OCI-LY3 (cell line): ENCODE data around the gene ADGRB3.

Experiments
- EZH2phosphoT487 ChIP-seq: fragments of 200-600 bp; shearing (Covaris generic); IDR thresholded peaks from 2 replicates; pipeline ENCODE4 v1.6.1; 2018; ENCODE audit warnings: antibody characterized with exemption, mixed run types, low read depth
- TF ChIP-seq, protein P1 (sequence below): fragments of 200-600, 300-600 bp; sonication (generic); IDR thresholded peaks from 2 replicates; pipeline ENCODE4 v1.5.1; 2014; ENCODE audit warnings: antibody characterized with exemption, low read length, low read depth

GRCh38 chr6:68639826-68640490 is 4.9 kb downstream of the ADGRB3 start:
- TF ChIP-seq, protein P1, sequence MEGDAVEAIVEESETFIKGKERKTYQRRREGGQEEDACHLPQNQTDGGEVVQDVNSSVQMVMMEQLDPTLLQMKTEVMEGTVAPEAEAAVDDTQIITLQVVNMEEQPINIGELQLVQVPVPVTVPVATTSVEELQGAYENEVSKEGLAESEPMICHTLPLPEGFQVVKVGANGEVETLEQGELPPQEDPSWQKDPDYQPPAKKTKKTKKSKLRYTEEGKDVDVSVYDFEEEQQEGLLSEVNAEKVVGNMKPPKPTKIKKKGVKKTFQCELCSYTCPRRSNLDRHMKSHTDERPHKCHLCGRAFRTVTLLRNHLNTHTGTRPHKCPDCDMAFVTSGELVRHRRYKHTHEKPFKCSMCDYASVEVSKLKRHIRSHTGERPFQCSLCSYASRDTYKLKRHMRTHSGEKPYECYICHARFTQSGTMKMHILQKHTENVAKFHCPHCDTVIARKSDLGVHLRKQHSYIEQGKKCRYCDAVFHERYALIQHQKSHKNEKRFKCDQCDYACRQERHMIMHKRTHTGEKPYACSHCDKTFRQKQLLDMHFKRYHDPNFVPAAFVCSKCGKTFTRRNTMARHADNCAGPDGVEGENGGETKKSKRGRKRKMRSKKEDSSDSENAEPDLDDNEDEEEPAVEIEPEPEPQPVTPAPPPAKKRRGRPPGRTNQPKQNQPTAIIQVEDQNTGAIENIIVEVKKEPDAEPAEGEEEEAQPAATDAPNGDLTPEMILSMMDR = no peak
- no peak for TF ChIP-seq EZH2phosphoT487
